GM10248 (cell line): ENCODE results near the gene EXOC1.

ENCODE experiments used
- CTCF ChIA-PET: fragments of 300-600 bp; sonication (Branson Sonifier 250); formaldehyde crosslinking; extraction: SDS; loops from one replicate; lab custom pipeline; 2021; ENCODE audit warnings: antibody characterized with exemption; lab: Yijun Ruan, JAX
- POLR2A ChIA-PET: fragments of 350-650 bp; sonication (Branson Sonifier 250); formaldehyde crosslinking; extraction: SDS; loops from one replicate; lab custom pipeline; 2020; ENCODE audit warnings: antibody characterized with exemption; lab: Yijun Ruan, JAX
- DNase-seq: peaks from one replicate; pipeline ENCODE4 v3.0.0; 2012; ENCODE audit errors: extremely low spot score
- TF ChIP-seq, protein P1 (sequence below): IDR thresholded peaks from 2 replicates; pipeline ENCODE4 v1.5.1; 2012; ENCODE audit warnings: mild to moderate bottlenecking, low read depth; ENCODE audit errors: extremely low read depth, missing control alignments, control extremely low read depth

Gene EXOC1

DNA sequence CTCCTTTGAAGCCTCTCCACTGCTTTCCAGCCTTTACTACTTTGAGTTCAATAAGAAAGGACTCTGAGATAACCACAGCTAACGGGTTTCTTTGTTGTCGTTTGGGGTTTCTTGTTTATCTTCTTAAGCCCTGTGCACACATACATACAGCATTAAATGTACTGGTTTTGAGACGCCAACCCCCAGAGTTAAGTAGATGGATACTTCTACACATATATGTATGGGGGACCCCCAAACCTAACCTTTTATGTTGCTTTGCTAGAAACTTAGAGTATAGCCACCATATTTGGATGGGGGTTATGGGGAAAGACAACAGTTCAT, 96.0 kb downstream of the EXOC1 start:
- TF ChIP-seq, protein P1, sequence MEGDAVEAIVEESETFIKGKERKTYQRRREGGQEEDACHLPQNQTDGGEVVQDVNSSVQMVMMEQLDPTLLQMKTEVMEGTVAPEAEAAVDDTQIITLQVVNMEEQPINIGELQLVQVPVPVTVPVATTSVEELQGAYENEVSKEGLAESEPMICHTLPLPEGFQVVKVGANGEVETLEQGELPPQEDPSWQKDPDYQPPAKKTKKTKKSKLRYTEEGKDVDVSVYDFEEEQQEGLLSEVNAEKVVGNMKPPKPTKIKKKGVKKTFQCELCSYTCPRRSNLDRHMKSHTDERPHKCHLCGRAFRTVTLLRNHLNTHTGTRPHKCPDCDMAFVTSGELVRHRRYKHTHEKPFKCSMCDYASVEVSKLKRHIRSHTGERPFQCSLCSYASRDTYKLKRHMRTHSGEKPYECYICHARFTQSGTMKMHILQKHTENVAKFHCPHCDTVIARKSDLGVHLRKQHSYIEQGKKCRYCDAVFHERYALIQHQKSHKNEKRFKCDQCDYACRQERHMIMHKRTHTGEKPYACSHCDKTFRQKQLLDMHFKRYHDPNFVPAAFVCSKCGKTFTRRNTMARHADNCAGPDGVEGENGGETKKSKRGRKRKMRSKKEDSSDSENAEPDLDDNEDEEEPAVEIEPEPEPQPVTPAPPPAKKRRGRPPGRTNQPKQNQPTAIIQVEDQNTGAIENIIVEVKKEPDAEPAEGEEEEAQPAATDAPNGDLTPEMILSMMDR = no peak
- ChIA-PET CTCF (interaction anchor here (0.6 to 3.3 kb wide), 39 partner anchors 9 to 1058 kb away, joined by 3 to 53 read pairs (median 6); partner anchors contain the start of gene REST), POLR2A (interaction anchor here (0.6 to 1.3 kb wide), 5 partner anchors 27 to 1028 kb away, joined by 3 read pairs; partner anchors contain the start of genes NOA1 and PAICS)
- no peak for DNase-seq

DNA sequence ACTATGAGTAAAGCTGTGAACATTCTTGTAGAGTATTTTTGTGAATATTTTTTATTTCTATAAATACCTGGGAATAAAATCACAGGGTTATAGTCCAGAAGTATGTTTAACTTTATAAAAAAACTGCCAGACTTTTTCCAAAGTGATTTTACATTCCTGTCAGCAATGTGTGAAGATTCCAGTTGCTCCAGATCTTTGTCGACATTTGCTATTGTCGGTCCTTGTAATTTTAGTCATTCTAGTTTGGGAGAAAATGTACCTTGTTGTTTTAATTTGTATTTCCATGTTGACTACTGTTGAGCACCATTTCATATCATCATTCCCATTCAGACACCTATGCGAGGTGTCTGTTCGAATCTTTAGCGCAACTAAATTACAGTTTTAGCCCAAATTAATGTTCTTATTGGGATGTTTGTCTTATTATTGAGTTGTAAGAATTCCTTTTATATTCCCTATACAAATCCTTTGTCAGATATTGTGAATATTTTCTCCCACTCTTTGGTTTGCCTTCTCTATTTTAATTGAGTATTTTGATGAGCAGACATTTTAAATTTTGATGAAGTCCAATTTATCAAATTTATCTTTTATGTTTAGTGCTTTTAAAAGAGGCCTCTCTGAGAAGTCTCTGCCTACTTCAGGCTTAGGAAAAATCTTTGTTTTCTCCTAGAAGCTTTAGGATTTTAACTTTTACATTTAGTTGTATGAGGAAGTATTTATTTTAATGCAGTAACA, 97.9 kb downstream of the EXOC1 start:
- CTCF ChIA-PET = interaction anchor here (3.2 kb wide), 1 partner anchor 13 kb away, joined by 12 read pairs; no protein-coding TSS in a partner anchor
- DNase-seq = no peak
- POLR2A ChIA-PET = no interaction called here
- TF ChIP-seq, protein P1 = no peak
